Progenitor cell of endocrine pancreas (in vitro differentiated cells): Measurements from ENCODE around the gene PON2. TPM values are rescaled to one million over a fixed set of nuclear protein-coding genes. Genes with fewer than 3 reads are reported as not detected.
"Not testable (repeated sequence)": the region's sequence is repeated elsewhere in the genome, so short reads cannot be mapped to it uniquely, and the experiment has no call there.

ENCODE experiments used
- DNase-seq: peaks from one replicate; pipeline ENCODE4 v3.0.0; 2021; ENCODE audit warnings: low spot score; ENCODE audit not compliant: unreplicated experiment
- H3K27ac Mint-ChIP-seq: 2 replicates; pipeline ENCODE4 v1.8.0; 2021; ENCODE audit warnings: mild to moderate bottlenecking, moderate library complexity, mixed read lengths
- H3K27me3 Mint-ChIP-seq: 2 replicates; pipeline ENCODE4 v1.8.0; 2021; ENCODE audit warnings: mixed read lengths
- H3K36me3 Mint-ChIP-seq: 2 replicates; pipeline ENCODE4 v1.8.0; 2022; ENCODE audit warnings: mixed read lengths; ENCODE audit not compliant: insufficient read depth
- H3K4me1 Mint-ChIP-seq: 2 replicates; pipeline ENCODE4 v1.8.0; 2021; ENCODE audit warnings: low read depth, mixed read lengths
- H3K4me3 Mint-ChIP-seq: 2 replicates; pipeline ENCODE4 v1.8.0; 2021; ENCODE audit warnings: low read depth, mild to moderate bottlenecking, moderate library complexity, mixed read lengths
- H3K9me3 Mint-ChIP-seq: 2 replicates; pipeline ENCODE4 v1.8.0; 2021; ENCODE audit warnings: low read depth, mixed read lengths
- CTCF ChIP-seq: fragments of 200-600 bp; sonication (generic); IDR thresholded peaks from one replicate; pipeline ENCODE4 v1.5.0; 2021; ENCODE audit warnings: antibody characterized with exemption, mild to moderate bottlenecking; ENCODE audit not compliant: unreplicated experiment
- total RNA-seq: library from RNA; stranded (reverse); gene quantifications from 2 replicates; pipeline ENCODE4 v1.2.1, GENCODE V29; 2021

The PON2 gene
- total RNA-seq, 1 donor from 2014 or later: 145 TPM

GRCh38 chr7:95467912-95468607 lies 33.2 kb upstream of the PON2 start:
- no peak for DNase-seq
- Mint-ChIP-seq H3K4me1 (peaks cover 18% of the 10 kb centered on the region), H3K9me3 (no peaks in the 10 kb centered on the region), H3K4me3 (no peak overlapping the region), H3K27me3 (no peaks in the 10 kb centered on the region), H3K27ac (no peak overlapping the region), H3K36me3 (no peaks in the 10 kb centered on the region)
- TF ChIP-seq CTCF: no peak

- not testable (repeated sequence) for H3K27ac Mint-ChIP-seq, H3K4me1 Mint-ChIP-seq, DNase-seq, H3K4me3 Mint-ChIP-seq, H3K36me3 Mint-ChIP-seq, H3K27me3 Mint-ChIP-seq
- peaks cover 30% of the 10 kb centered on the region for H3K9me3 Mint-ChIP-seq
These were observed 25.8 kb upstream of the PON2 start for GRCh38 chr7:95460653-95461052.

GRCh38 chr7:95457947-95458346 lies 23.1 kb upstream of the PON2 start:
- H3K36me3 Mint-ChIP-seq: peaks cover 4% of the 10 kb centered on the region
- peaks cover 30% of the 10 kb centered on the region for H3K9me3 Mint-ChIP-seq
- no peak for TF ChIP-seq CTCF

GRCh38 chr7:95454438-95455045 lies 19.7 kb upstream of the PON2 start:
- Mint-ChIP-seq H3K27ac (no peak overlapping the region), H3K36me3 (no peaks in the 10 kb centered on the region)
- DNase-seq: no peak

More at GRCh38 chr7:95457947-95458346, 23.1 kb upstream of the PON2 start:
- H3K4me3 Mint-ChIP-seq: no peak overlapping the region
- no peak overlapping the region for H3K27ac Mint-ChIP-seq
- H3K27me3 Mint-ChIP-seq: no peaks in the 10 kb centered on the region
- DNase-seq: no peak
- H3K4me1 Mint-ChIP-seq: no peaks in the 10 kb centered on the region

GRCh38 chr7:95446618-95447017 lies 11.8 kb upstream of the PON2 start:
- TF ChIP-seq CTCF: no peak
- peaks cover 8% of the 10 kb centered on the region for H3K4me1 Mint-ChIP-seq
- no peaks in the 10 kb centered on the region for H3K9me3 Mint-ChIP-seq
- H3K36me3 Mint-ChIP-seq: no peaks in the 10 kb centered on the region
- DNase-seq: no peak
- H3K27me3 Mint-ChIP-seq: no peaks in the 10 kb centered on the region
- H3K4me3 Mint-ChIP-seq: no peak overlapping the region
- H3K27ac Mint-ChIP-seq: no peak overlapping the region

More at GRCh38 chr7:95454438-95455045, 19.7 kb upstream of the PON2 start:
- no peaks in the 10 kb centered on the region for H3K4me1 Mint-ChIP-seq
- H3K27me3 Mint-ChIP-seq: no peaks in the 10 kb centered on the region
- H3K9me3 Mint-ChIP-seq: peaks cover 18% of the 10 kb centered on the region
- no peak for TF ChIP-seq CTCF
- no peak overlapping the region for H3K4me3 Mint-ChIP-seq

- Mint-ChIP-seq H3K27ac (no peak overlapping the region), H3K36me3 (no peaks in the 10 kb centered on the region), H3K9me3 (no peaks in the 10 kb centered on the region), H3K27me3 (no peaks in the 10 kb centered on the region), H3K4me3 (no peak overlapping the region), H3K4me1 (peaks cover 24% of the 10 kb centered on the region)
- TF ChIP-seq CTCF: no peak
- DNase-seq: no peak
These were observed 10.0 kb upstream of the PON2 start for GRCh38 chr7:95444796-95445195.
